Gastrocnemius medialis (tissue), 4 donors: Measurements from ENCODE around the gene SHC3. TPM values are rescaled to one million over a fixed set of nuclear protein-coding genes. Genes with fewer than 3 reads are reported as not detected.

Experiments
- ATAC-seq, 2 donors: fragments of 150-250 bp; one replicate each; pipeline ENCODE4 v1.9.1; 2016
- DNase-seq, 2 donors: peaks; one replicate each; pipeline ENCODE4 v3.0.0-alpha.2; 2019
- H3K27ac ChIP-seq, 4 donors: fragments of 200-600 bp; sonication (generic); 1 replicate in 1 of 4; 2 replicates in 3 of 4; pipeline ENCODE4 v1.5.1; 2016 to 2018; ENCODE audit warnings: mild to moderate bottlenecking in 2 of 4, moderate library complexity in 1 of 4
- H3K27me3 ChIP-seq, 3 donors: fragments of 200-600 bp; sonication (generic) in 2 of 3; 1 replicate in 1 of 3; 2 replicates in 2 of 3; pipeline versions ENCODE4 v1.5.1 to v1.6.0; 2016 to 2019; ENCODE audit warnings: mild to moderate bottlenecking in 1 of 3, moderate library complexity in 1 of 3
- H3K36me3 ChIP-seq, 2 donors: fragments of 200-600 bp; sonication (generic) in 1 of 2; one replicate each; pipeline ENCODE4 v1.5.1; 2017 to 2018
- H3K4me1 ChIP-seq, 2 donors: fragments of 200-600 bp; sonication (generic) in 1 of 2; one replicate each; pipeline ENCODE4 v1.5.1; 2016 to 2017; ENCODE audit warnings: mild to moderate bottlenecking in 2 of 2
- H3K4me3 ChIP-seq, 4 donors: fragments of 200-600 bp; sonication (generic) in 3 of 4; 1 replicate in 1 of 4; 2 replicates in 3 of 4; pipeline ENCODE4 v1.5.1; 2016 to 2019; ENCODE audit warnings: mild to moderate bottlenecking in 2 of 4
- H3K9me3 ChIP-seq, 3 donors: fragments of 200-600 bp; sonication (generic) in 2 of 3; 1 replicate in 1 of 3; 2 replicates in 2 of 3; pipeline ENCODE4 v1.5.1; 2016 to 2019
- POLR2A ChIP-seq, 2 donors: fragments of 450-650 bp; IDR thresholded peaks; one replicate each; pipeline ENCODE4 v1.6.1; 2017; ENCODE audit warnings: antibody characterized with exemption in 2 of 2, mild to moderate bottlenecking in 2 of 2, moderate library complexity in 2 of 2
- in situ Hi-C, 4 donors: fragments of 200-750 bp; cut with MboI; loops; one replicate each; pipeline versions ENCODE4 v1.15.0 to v1.8.0; 2017; ENCODE audit warnings: low sequenced_read_pairs in 4 of 4
- intact Hi-C: fragments of 100-400 bp; cut with DNase I; formaldehyde crosslinking; loops from one replicate; pipeline ENCODE4 v1.15.1; 2023; ENCODE audit warnings: low total_unique reads
- total RNA-seq, 4 donors: library from RNA; depleted of rRNA; stranded (reverse); fragments of >200 nt; gene quantifications; one replicate each; pipeline versions ENCODE4 v1.1.0 to v1.2.3, GENCODE V29; 2016
- TF ChIP-seq, protein P1 (sequence below), 5 experiments: fragments of 450-650 bp in 3 of 5; fragments of 200-600 bp in 2 of 5; sonication (generic) in 2 of 5; IDR thresholded peaks in 4 of 5; conservative IDR thresholded peaks in 1 of 5; 1 replicate in 4 of 5; 2 replicates in 1 of 5; pipeline ENCODE4 v1.5.1; 2016 to 2019; ENCODE audit warnings: antibody characterized with exemption in 5 of 5, mild to moderate bottlenecking in 3 of 5, moderate library complexity in 3 of 5

Gene SHC3
- total RNA-seq, 4 donors from 2014 or later: 0.09 to 0.29 (median 0.15) TPM; not detected in 1

DNA sequence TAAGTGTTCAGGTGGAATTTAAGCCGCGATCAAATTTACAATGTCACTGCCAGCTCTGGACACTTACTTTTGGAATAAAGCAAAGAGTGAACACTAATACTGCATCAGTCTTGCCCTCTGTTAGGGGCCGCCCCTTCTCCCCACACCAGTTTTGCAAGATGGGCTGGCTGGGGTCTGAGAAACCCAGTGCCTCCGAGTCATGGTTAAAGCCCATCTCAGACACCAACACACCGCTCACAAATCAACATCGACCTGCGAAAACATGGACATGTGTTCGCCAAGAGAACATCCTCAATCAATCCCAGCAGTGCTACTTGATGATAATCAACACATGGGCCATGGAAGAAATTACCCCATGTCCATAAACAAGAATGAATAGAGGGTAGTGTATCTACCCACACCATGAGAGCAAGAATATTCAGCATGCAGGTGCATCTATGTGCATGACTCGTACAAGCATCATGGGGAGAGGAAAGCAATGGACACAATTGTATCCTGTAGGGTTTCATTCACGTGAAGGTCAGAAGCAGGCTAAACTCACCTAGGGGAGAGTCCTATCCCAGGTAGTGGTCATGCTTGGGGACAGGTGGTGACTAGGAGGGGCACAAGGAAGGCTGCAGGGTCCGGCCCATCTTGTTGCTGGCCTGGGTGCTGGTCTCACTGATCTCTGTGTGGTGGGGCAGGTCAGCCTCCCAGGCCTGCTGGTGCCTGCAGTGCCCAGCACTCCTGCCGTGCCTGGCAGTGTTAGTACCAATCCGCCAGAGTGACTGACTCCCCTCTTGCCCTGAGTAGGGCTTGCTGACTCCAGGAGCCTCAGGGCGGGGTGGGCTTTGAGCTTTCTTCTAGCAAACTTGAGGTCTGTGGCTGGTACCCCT is 182.3 kb downstream of the SHC3 start:
- peaks cover 0 to 10% of the 10 kb centered on the region in 2 donors for H3K4me1 ChIP-seq
- in situ Hi-C loops: loop anchor here in 1 of 4 donors (25.0 kb wide), 1 partner anchor 259 kb away; no protein-coding TSS in a partner anchor
- H3K27me3 ChIP-seq: peaks cover 14 to 22% (median 14%) of the 10 kb centered on the region in 3 donors
- intact Hi-C loops: no loop called here
- TF ChIP-seq, protein P1, sequence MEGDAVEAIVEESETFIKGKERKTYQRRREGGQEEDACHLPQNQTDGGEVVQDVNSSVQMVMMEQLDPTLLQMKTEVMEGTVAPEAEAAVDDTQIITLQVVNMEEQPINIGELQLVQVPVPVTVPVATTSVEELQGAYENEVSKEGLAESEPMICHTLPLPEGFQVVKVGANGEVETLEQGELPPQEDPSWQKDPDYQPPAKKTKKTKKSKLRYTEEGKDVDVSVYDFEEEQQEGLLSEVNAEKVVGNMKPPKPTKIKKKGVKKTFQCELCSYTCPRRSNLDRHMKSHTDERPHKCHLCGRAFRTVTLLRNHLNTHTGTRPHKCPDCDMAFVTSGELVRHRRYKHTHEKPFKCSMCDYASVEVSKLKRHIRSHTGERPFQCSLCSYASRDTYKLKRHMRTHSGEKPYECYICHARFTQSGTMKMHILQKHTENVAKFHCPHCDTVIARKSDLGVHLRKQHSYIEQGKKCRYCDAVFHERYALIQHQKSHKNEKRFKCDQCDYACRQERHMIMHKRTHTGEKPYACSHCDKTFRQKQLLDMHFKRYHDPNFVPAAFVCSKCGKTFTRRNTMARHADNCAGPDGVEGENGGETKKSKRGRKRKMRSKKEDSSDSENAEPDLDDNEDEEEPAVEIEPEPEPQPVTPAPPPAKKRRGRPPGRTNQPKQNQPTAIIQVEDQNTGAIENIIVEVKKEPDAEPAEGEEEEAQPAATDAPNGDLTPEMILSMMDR (IDR thresholded peaks at IDR 0.05 in 4 of 5, conservative IDR thresholded peaks at IDR 0.05 in 1 of 5): no peak
- ATAC-seq: no peak
- no peaks in the 10 kb centered on the region for H3K9me3 ChIP-seq
- no peaks in the 10 kb centered on the region for H3K36me3 ChIP-seq
- DNase-seq: no peak
- no peak overlapping the region for H3K4me3 ChIP-seq
- H3K27ac ChIP-seq: no peak overlapping the region

DNA sequence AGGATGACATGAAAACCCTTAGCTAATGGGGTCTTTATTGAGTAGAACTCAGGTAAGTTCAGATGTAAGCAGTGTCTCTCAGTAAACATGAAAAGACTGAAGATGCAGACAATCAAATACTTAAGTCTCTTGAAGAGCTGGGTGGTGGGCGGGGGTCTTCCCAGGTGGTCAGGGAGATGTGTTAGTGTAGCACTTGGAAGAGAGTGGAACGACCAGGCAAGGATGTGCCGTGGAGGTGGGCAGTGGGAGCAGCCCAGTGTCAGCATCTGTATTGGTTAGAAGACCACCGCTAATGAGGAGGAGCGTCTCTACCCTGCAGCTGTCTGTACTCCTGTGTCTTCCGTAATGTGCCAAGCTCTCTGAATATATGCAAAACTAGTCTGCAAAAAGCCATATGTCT is 183.0 kb downstream of the SHC3 start:
- Histone ChIP-seq H3K27ac (no peak overlapping the region), H3K4me3 (no peak overlapping the region), H3K9me3 (no peaks in the 10 kb centered on the region), H3K4me1 (peaks cover 0 to 3% of the 10 kb centered on the region in 2 donors), H3K36me3 (no peaks in the 10 kb centered on the region), H3K27me3 (peaks cover 14 to 22% (median 19%) of the 10 kb centered on the region in 3 donors)
- intact Hi-C loops: no loop called here
- no peak for ATAC-seq
- TF ChIP-seq, protein P1 (IDR thresholded peaks at IDR 0.05 in 4 of 5, conservative IDR thresholded peaks at IDR 0.05 in 1 of 5): no peak
- no peak for TF ChIP-seq POLR2A (IDR thresholded peaks at IDR 0.05)
- in situ Hi-C loops: loop anchor here in 1 of 4 donors (25.0 kb wide), 1 partner anchor 258 kb away; no protein-coding TSS in a partner anchor
- DNase-seq: no peak

DNA sequence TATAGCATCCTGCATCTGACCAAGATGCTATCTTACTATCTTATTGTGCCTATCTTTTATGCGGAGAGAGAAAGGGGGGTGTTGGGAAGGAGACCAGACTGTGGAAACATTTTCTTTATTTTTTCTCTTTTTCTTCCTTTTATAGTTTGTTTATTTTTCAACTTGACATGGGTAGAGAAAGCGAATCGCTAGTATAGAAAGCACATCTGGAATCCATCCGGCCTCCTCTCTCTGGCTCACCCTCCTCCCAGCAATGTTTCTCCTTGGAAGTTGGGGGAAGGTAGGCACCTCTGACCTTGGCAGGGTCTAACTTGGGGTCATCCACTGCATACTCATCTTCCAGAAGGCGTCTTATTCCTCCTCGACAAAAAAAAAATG is 183.4 kb downstream of the SHC3 start:
- Histone ChIP-seq H3K27me3 (peaks cover 14 to 22% (median 19%) of the 10 kb centered on the region in 3 donors), H3K36me3 (no peaks in the 10 kb centered on the region), H3K4me3 (peak overlapping the region in 1 of 4 donors; percentile 51), H3K9me3 (no peaks in the 10 kb centered on the region), H3K27ac (no peak overlapping the region), H3K4me1 (no peaks in the 10 kb centered on the region)
- no peak for DNase-seq
- intact Hi-C loops: no loop called here
- in situ Hi-C loops: loop anchor here in 1 of 4 donors (25.0 kb wide), 1 partner anchor 258 kb away; no protein-coding TSS in a partner anchor
- ATAC-seq: no peak
- TF ChIP-seq, protein P1 (IDR thresholded peaks at IDR 0.05 in 4 of 5, conservative IDR thresholded peaks at IDR 0.05 in 1 of 5): no peak
- TF ChIP-seq POLR2A (IDR thresholded peaks at IDR 0.05): no peak

DNA sequence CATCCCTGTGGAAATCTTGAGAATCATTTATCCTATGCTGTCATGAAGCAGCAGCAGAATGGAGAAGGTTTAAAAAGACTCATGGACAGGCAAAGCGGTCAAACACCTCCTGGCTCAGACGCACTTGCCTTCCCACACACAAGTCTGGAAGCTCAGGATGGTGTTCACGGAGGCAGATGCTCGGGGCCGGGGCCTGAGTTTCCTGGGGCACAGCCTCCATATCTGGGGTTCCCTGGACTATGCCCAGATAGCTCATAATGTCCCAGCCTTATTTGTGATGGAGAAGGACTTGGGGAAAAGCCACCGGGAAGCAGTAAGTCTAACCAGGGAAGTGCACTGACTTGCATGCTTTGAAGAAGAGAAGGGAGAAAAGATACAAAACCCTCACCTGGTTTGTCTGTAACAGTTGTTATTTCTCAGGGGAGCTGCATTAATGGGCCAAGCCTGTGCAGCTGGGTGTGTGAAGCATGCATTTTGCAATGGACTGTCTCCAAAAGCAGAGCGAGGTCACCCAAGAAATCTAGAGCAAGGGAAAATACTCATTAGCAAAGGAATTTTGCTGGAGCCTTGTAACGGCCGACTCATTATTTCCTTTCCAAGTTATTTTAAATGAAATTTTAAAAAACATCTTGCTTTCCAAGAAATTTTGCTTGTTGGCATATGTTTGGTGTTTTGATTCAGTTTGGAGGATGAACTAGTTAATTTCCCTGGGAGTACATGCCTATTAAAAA is 184.0 kb downstream of the SHC3 start:
- H3K27ac ChIP-seq: peak overlapping the region in 1 of 4 donors; percentile 11
- intact Hi-C loops: no loop called here
- no peaks in the 10 kb centered on the region for H3K36me3 ChIP-seq
- DNase-seq: no peak
- H3K4me1 ChIP-seq: no peaks in the 10 kb centered on the region
- no peak for ATAC-seq
- TF ChIP-seq, protein P1 (IDR thresholded peaks at IDR 0.05 in 4 of 5, conservative IDR thresholded peaks at IDR 0.05 in 1 of 5): no peak
- no peak for TF ChIP-seq POLR2A (IDR thresholded peaks at IDR 0.05)
- in situ Hi-C loops: loop anchor here in 1 of 4 donors (25.0 kb wide), 1 partner anchor 257 kb away; no protein-coding TSS in a partner anchor
- H3K9me3 ChIP-seq: no peaks in the 10 kb centered on the region
- H3K27me3 ChIP-seq: peaks cover 14 to 22% (median 19%) of the 10 kb centered on the region in 3 donors
- peak overlapping the region in 2 of 4 donors; percentile 20 to 51 for H3K4me3 ChIP-seq
